Measurements from ENCODE around the gene BEST4.
"Not testable (repeated sequence)": the region's sequence is repeated elsewhere in the genome, so short reads cannot be mapped to it uniquely, and the experiment has no call there.

BEST4 gene

GRCh38 chr1:44778705-44779576 lies 9.0 kb downstream of the BEST4 start:
- DNase-seq (ENCODE audit: low read depth in 4 of 4, low spot score in 1 of 4) = no peak

DNA sequence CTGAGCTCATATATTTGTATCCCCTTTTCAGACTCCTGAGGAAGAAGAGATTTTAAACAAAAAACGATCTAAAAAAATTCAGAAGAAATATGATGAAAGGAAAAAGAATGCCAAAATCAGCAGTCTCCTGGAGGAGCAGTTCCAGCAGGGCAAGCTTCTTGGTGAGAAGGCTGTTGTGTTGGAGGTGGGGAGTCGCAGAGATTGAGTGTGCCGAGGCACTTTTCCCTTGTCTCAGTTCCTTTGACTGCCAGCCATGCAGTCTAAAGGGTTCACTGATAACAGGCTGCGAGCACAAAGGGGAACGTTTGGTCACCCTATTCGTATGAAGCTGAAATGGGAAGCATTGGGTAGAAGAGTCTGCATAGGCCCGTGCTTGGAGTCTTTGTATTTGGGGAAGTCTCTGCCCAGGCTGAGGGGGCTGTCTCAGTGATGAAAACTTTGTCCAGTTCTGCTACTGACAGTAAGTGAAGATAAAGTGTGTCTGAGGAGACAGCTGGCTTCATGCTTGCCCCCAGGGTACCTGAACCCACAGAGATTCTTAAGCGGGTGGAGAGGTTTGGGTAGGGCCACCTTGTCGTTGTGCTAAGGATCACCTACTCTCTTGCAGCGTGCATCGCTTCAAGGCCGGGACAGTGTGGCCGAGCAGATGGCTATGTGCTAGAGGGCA lies 9.9 kb downstream of the BEST4 start:
- DNase-seq (ENCODE audit: low read depth in 4 of 4, low spot score in 1 of 4) = no peak

- DNase-seq (ENCODE audit: low read depth in 4 of 4, low spot score in 1 of 4) = no peak
Observed at GRCh38 chr1:44777547-44777946, 10.4 kb downstream of the BEST4 start.

DNA sequence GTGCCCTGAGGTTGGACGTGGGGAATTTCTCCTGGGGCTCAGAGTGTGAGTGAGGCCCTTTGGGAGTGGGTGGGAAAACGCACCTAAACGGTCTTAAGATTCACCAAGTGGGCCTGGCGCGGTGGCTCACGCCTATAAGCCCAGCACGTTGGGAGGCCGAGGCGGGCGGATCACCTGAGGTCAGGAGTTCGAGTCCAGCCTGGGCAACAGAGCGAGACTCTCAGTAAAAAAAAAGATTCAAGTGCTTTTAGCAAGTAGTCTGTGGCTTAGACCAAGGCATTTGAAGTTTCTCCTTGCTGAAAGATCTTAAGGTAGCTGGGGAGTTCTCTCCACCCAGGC lies 11.3 kb downstream of the BEST4 start:
- no peak for DNase-seq (ENCODE audit: low read depth in 4 of 4, low spot score in 1 of 4)

GRCh38 chr1:44775930-44776729 lies 11.8 kb downstream of the BEST4 start:
- DNase-seq (ENCODE audit: low read depth in 4 of 4, low spot score in 1 of 4) = no peak

DNA sequence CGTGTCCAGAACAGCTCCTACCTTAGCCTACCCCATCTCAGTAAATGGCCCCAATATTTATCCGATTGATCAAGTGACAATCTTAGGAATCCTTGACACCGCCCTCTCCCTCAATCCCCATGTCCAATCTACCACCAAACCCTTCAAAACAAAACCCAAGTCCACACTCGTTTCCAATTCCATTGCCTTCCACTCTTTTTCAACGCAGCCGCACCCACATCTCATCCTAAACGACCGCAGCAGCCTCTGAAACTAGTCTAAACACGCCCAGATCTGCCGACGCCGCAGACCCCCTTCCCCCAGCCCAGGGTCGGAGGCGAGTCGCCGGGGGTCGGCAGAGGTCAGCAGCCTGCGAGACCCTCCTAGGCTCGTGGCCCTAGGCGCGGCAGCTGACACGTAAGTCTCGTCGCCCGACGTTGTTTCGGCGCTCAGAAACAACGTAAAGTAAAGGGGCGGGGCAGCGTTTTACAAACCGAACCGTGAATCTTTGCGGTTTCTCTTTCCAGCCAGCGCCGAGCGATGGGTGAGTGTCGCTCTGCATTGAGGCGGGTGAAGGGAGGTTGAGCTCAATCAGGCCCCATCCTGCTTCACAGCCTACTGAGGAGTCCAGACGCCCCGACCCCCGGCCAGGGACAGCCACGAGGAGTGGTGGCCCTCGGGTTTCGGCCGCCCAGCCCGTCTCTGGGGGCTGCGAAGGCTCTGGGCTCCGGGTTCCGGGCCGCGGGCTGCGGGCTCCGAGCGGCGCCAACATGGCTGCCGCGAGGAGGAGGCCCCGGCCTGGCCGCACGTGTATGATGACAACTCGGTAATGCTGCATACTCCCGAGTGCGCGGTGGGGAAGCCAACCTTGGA lies 12.7 kb downstream of the BEST4 start, which contains the start of gene RPS8:
Gene RPS8, plus strand, starts transcription at position 463 of the 852 bp plus-strand sequence. Its CDS starts 57 bp downstream, at position 520.
- DNase-seq (ENCODE audit: low read depth in 4 of 4, low spot score in 1 of 4) = peak; percentile 79 to 85 (median 84)

- not testable (repeated sequence) for DNase-seq (ENCODE audit: low read depth in 4 of 4, low spot score in 1 of 4)
Observed at GRCh38 chr1:44766421-44766820, 21.5 kb downstream of the BEST4 start.

GRCh38 chr1:44760876-44761275 lies 27.1 kb downstream of the BEST4 start:
- no peak for DNase-seq (ENCODE audit: low read depth in 4 of 4, low spot score in 1 of 4)

DNA sequence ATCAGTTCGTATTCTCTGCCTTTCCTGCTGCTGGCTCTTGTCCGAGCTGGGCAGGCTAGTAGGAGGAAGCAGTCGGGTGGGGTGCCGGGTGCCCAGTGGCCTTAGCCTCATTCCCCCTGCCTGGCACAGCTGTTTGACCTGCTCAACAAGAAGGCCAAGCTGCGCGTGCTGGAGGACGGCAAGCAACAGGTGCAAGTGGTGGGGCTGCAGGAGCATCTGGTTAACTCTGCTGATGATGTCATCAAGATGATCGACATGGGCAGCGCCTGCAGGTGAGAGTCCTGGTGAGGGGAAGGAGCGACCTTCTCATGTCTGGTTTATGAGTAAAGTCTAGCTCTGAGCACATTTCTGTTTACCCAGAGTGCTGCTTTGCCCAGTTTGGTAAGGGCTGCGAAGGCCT lies 28.9 kb downstream of the BEST4 start:
- DNase-seq (ENCODE audit: low read depth in 4 of 4, low spot score in 1 of 4) = no peak

DNA sequence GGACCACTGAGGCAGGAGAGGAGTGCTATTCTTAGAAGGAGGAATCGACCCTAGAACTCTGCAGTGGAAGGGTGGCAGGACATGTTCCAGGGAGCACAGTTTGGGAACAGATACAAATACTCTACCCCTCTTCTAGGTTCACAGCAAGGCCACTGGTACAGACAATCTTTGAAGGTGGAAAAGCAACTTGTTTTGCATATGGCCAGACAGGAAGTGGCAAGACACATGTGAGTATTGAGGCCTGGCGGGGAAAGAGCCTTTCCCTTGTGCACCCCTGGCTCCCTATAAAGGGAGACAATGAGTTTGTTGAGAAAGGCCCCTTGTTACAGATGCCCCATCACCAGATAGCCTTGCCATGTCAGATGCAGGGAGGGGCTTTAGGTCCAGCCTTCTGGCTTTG lies 30.6 kb downstream of the BEST4 start:
- no peak for DNase-seq (ENCODE audit: low read depth in 4 of 4, low spot score in 1 of 4)

DNA sequence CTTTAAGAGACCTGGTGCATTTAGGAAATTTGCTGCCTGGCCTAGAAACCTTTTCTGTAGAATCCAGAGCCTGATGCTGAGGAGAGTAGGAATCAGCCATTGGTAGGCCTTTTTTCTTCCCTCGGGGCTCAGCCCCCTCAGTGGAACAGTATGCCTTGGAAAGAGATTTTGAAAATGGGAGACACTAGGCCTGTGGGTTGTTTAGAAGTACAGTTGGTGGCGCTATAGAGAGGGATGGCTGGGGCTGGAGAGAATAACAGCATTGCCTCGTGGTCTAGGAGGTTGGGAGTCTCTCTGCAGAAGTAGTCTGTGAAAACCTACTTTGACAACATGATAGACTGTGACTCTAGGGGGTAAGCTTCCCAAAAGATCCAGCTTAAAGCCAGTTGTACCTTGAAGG lies 40.1 kb downstream of the BEST4 start:
- DNase-seq (ENCODE audit: low read depth in 4 of 4, low spot score in 1 of 4) = no peak

DNA sequence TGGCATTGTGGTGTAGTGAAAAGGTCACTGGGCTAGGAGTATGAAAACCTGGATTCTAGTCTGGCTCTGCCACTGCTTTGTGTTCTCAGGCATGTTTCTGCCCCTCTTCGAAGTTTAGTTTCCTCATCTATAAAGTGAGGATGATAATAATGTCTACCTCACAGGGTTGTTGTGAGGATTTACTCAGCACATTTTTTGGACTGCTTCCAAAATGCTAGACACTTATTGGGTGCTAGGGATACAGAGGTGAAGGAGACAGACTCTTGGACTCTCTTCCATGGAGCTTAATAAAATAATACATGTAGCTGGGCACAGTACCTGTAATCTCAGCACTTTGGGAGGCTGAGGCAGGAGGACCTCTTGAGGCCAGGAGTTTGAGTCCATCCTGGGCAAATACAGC lies 44.8 kb downstream of the BEST4 start:
- DNase-seq (ENCODE audit: low read depth in 4 of 4, low spot score in 1 of 4) = no peak

DNA sequence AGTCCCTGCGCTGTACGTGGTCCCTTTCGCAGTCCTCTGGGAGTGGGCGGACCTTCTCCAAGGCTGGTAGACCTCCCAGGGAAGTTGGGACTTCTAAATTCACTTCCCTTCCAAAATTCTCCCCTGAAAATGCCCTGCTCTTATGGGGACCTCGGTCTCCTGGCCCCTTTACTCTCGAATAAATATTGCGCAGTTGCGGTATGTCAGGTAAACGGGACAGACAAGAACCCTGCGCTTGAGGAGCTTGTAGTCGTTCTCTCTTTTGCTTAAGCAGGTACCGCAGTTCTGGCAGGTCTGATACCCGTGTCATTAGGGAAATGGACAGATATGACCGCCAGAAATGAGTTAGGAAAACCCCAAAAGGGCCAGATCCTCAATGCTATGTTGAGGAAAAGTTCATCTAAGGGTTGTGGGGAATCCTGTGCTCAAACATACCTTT lies 47.8 kb downstream of the BEST4 start:
- no peak for DNase-seq (ENCODE audit: low read depth in 4 of 4, low spot score in 1 of 4)

DNA sequence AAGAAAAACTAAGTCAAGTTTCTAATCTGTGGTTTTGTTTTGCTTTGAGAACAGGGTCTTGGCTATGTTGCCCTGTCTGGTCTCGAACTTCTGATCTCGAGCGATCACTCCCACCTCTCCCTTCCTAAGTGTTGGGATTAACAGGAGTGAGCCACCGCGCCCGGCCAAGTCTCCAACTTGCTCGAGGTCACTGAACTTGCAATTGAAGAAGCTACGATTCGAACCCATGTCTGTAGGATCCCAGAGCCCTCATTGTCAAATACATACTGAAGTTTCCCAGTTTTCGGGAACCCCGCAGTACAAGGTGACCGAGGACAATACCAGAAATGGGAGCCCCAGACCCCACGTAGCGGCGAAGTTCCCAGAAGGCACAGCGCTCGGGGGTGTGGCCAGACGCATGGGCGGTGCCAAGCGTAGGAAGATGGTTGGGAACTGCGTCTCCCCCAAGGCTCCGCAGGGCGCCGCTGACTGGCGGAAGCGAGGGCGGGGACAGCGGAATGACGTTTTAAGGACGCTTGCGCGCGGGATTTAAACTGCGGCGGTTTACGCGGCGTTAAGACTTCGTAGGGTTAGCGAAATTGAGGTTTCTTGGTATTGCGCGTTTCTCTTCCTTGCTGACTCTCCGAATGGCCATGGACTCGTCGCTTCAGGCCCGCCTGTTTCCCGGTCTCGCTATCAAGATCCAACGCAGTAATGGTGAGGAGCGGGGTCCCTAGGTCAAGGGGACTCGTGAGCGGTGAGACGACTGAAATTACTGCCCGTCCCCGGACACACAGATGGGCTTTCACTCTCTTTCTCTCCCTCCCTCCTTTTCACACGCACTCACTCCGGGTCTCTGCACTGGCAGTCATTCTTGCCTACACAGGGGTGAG lies 48.4 kb downstream of the BEST4 start, which contains the start of gene KIF2C:
Gene KIF2C, plus strand, starts transcription at position 531 of the 872 bp plus-strand sequence. Its CDS starts 96 bp downstream, at position 627.
- peak; percentile 91 to 97 (median 94) for DNase-seq (ENCODE audit: low read depth in 4 of 4, low spot score in 1 of 4)

DNA sequence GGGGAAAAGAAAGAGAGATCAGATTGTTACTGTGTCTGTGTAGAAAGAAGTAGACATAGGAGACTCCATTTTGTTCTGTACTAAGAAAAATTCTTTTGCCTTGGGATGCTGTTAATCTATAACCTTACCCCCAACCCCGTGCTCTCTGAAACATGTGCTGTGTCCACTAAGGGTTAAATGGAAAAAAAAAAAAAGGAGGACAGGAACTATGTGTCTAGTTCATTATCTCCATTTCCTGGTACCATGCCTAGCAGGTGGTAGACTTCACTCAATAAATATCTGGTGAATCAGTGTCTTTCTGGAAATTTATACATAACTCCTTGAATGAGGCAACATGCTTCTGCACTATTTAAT lies 49.0 kb downstream of the BEST4 start:
- DNase-seq (ENCODE audit: low read depth in 4 of 4, low spot score in 1 of 4) = not testable (repeated sequence)

- DNase-seq (ENCODE audit: low read depth in 4 of 4, low spot score in 1 of 4) = no peak
Observed at GRCh38 chr1:44735992-44736391, 52.0 kb downstream of the BEST4 start.

GRCh38 chr1:44733784-44734183 lies 54.2 kb downstream of the BEST4 start:
- DNase-seq (ENCODE audit: low read depth in 4 of 4, low spot score in 1 of 4) = no peak
